OCI-LY7 (cell line): Measurements from ENCODE around the gene CCL15. TPM values are rescaled to one million over a fixed set of nuclear protein-coding genes. Genes with fewer than 3 reads are reported as not detected.

Source experiments
- BruUV-seq: library from RNA; stranded (reverse); fragments of 400-500 nt; replicated peaks from 2 replicates; lab custom pipeline; 2021; lab: Mats Ljungman, UMichigan
- CTCF ChIA-PET: fragments of 300-600 bp; sonication (Branson Sonifier 250); formaldehyde crosslinking; loops from one replicate; lab custom pipeline; 2022; ENCODE audit warnings: antibody characterized with exemption; ENCODE audit not compliant: unreplicated experiment; lab: Charles Lee
- POLR2A ChIA-PET: fragments of 300-600 bp; sonication (Branson Sonifier 250); formaldehyde crosslinking; loops from one replicate; lab custom pipeline; 2022; ENCODE audit warnings: antibody characterized with exemption; lab: Charles Lee
- DNase-seq: peaks from one replicate; pipeline ENCODE4 v3.0.0-alpha.2; 2015; ENCODE audit warnings: low spot score
- H2AFZ ChIP-seq: fragments of 200-600 bp; sonication (generic), shearing (Covaris generic); 2 replicates; pipeline ENCODE4 v1.6.1; 2014; ENCODE audit warnings: mild to moderate bottlenecking, antibody characterized with exemption, low read length, moderate library complexity
- H3K27ac ChIP-seq: fragments of 200-600 bp; sonication (generic); 2 replicates; pipeline ENCODE4 v1.5.1; 2014; ENCODE audit warnings: mixed run types, low read depth, mild to moderate bottlenecking, moderate library complexity, low read length, inconsistent platforms; ENCODE audit not compliant: poor library complexity, severe bottlenecking
- H3K36me3 ChIP-seq: fragments of 200-600 bp; sonication (generic); 2 replicates; pipeline ENCODE4 v1.6.1; 2014; ENCODE audit warnings: mild to moderate bottlenecking, antibody characterized with exemption, low read length, moderate library complexity, mixed read lengths; ENCODE audit not compliant: insufficient read depth
- H3K4me1 ChIP-seq: fragments of 200-600 bp; sonication (generic); 2 replicates; pipeline ENCODE4 v1.5.1; 2014; ENCODE audit warnings: mild to moderate bottlenecking, low read length; ENCODE audit not compliant: insufficient read depth, poor library complexity, severe bottlenecking
- H3K4me2 ChIP-seq: fragments of 200-600 bp; sonication (generic); 2 replicates; pipeline ENCODE4 v1.6.1; 2014; ENCODE audit warnings: mild to moderate bottlenecking, low read length
- H3K4me3 ChIP-seq: fragments of 200-600 bp; sonication (generic); 2 replicates; pipeline ENCODE4 v1.5.1; 2014; ENCODE audit warnings: mild to moderate bottlenecking, low read depth, low read length; ENCODE audit not compliant: poor library complexity, severe bottlenecking
- H3K79me2 ChIP-seq: fragments of 200-600 bp; sonication (generic); 2 replicates; pipeline ENCODE4 v1.6.1; 2016; ENCODE audit warnings: low read depth, mild to moderate bottlenecking, low read length, moderate library complexity, mixed read lengths; ENCODE audit not compliant: insufficient read depth
- H3K9me2 ChIP-seq: fragments of 200-600 bp; sonication (generic); 2 replicates; pipeline ENCODE4 v1.6.1; 2016; ENCODE audit warnings: mild to moderate bottlenecking, low read length, mixed read lengths; ENCODE audit not compliant: insufficient read depth
- H3K9me3 ChIP-seq: fragments of 200-600 bp; sonication (generic); 2 replicates; pipeline ENCODE4 v1.6.1; 2014; ENCODE audit warnings: mild to moderate bottlenecking, mixed run types, low read length, mixed read lengths
- H4K20me1 ChIP-seq: fragments of 200-600 bp; sonication (generic); 2 replicates; pipeline ENCODE4 v1.6.1; 2014; ENCODE audit warnings: mild to moderate bottlenecking, antibody characterized with exemption, low read length, moderate library complexity, mixed read lengths; ENCODE audit not compliant: insufficient read depth
- EZH2phosphoT487 ChIP-seq: fragments of 200-600 bp; sonication (generic); IDR thresholded peaks from 2 replicates; pipeline ENCODE4 v1.6.1; 2018; ENCODE audit warnings: low read depth, borderline replicate concordance, mild to moderate bottlenecking, mixed run types, antibody characterized with exemption, low read length, moderate library complexity, mixed read lengths
- intact Hi-C: fragments of 100-400 bp; cut with micrococcal nuclease; formaldehyde crosslinking; loops from one replicate; pipeline ENCODE4 v1.10.0; 2022; ENCODE audit not compliant: unreplicated experiment
- total RNA-seq, 2 experiments: library from RNA; depleted of rRNA in 1 of 2; stranded (reverse); fragments of >200 nt in 1 of 2; shearing (Covaris generic) in 1 of 2; gene quantifications; 2 replicates each; pipeline ENCODE4 v1.2.3, GENCODE V29; 2014 to 2022
- TF ChIP-seq, protein P1 (sequence below): fragments of 200-600 bp; sonication (generic); conservative IDR thresholded peaks from 2 replicates; pipeline ENCODE4 v1.5.1; 2014; ENCODE audit warnings: mild to moderate bottlenecking, antibody characterized with exemption, low read length, moderate library complexity, mixed read lengths

Gene CCL15
- total RNA-seq, 2 experiments from 2014 or later, result not detected

DNA sequence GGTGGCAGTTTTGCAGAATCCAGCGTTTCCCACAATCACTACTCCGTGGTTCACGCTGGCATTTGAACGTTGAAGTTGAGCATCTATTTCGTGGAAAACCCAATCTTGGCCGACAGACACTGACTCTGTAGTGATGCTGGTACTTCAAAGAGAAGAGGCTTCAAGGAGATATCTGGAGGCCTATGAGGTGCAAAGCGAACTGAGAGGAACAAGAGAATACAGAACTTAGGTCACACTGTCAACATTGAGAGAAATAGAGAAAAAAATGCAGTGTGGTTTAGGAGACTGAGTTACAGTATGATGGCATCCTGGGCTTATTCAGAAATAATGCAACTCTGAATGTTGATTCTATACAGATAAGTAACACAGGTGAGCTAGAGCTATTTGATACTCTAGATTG lies 36.1 kb downstream of the CCL15 start:
- no peak for DNase-seq
- no peak overlapping the region for H3K4me2 ChIP-seq
- POLR2A ChIA-PET, result interaction anchor here (0.6 kb wide), 1 partner anchor 18 kb away, joined by 3 read pairs; no protein-coding TSS in a partner anchor
- no peaks in the 10 kb centered on the region for H3K9me2 ChIP-seq
- no peaks in the 10 kb centered on the region for H3K9me3 ChIP-seq
- intact Hi-C loops, result no loop called here
- H2AFZ ChIP-seq, result no peak overlapping the region
- H3K79me2 ChIP-seq, result no peaks in the 10 kb centered on the region
- no peaks in the 10 kb centered on the region for H4K20me1 ChIP-seq
- no peaks in the 10 kb centered on the region for H3K36me3 ChIP-seq
- TF ChIP-seq EZH2phosphoT487, result no peak
- TF ChIP-seq, protein P1, sequence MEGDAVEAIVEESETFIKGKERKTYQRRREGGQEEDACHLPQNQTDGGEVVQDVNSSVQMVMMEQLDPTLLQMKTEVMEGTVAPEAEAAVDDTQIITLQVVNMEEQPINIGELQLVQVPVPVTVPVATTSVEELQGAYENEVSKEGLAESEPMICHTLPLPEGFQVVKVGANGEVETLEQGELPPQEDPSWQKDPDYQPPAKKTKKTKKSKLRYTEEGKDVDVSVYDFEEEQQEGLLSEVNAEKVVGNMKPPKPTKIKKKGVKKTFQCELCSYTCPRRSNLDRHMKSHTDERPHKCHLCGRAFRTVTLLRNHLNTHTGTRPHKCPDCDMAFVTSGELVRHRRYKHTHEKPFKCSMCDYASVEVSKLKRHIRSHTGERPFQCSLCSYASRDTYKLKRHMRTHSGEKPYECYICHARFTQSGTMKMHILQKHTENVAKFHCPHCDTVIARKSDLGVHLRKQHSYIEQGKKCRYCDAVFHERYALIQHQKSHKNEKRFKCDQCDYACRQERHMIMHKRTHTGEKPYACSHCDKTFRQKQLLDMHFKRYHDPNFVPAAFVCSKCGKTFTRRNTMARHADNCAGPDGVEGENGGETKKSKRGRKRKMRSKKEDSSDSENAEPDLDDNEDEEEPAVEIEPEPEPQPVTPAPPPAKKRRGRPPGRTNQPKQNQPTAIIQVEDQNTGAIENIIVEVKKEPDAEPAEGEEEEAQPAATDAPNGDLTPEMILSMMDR, result no peak
- CTCF ChIA-PET, result no interaction called here
- BruUV-seq, result no TSS peak
- no peak overlapping the region for H3K27ac ChIP-seq
- H3K4me3 ChIP-seq, result no peak overlapping the region
- no peaks in the 10 kb centered on the region for H3K4me1 ChIP-seq

DNA sequence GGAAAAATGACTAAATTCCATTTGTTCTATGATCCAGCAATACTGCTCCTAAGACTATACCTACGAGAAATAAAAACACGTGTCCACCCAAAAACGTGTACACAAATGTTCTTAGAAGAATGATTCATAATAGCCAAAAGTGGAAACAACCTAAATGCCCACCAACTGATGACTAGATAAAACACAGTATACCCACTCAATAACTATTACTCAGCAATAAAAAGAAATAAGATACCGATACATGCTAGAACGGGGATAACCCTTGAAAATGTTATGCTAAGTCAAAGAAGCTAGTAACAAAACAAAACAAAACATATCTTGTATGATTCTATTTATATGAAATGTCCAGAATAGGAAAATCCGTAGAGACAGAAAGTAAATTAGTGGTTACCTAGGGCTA lies 37.7 kb downstream of the CCL15 start:
- Histone ChIP-seq H3K4me1 (no peaks in the 10 kb centered on the region), H3K9me3 (no peaks in the 10 kb centered on the region), H3K9me2 (no peaks in the 10 kb centered on the region), H2AFZ (no peak overlapping the region), H3K4me2 (no peak overlapping the region), H3K79me2 (no peaks in the 10 kb centered on the region), H4K20me1 (no peaks in the 10 kb centered on the region), H3K4me3 (no peak overlapping the region), H3K36me3 (no peaks in the 10 kb centered on the region), H3K27ac (no peak overlapping the region)
- no peak for TF ChIP-seq EZH2phosphoT487
- TF ChIP-seq, protein P1, result no peak
- ChIA-PET CTCF (no interaction called here), POLR2A (interaction anchor here (0.6 to 0.9 kb wide), 3 partner anchors 60 to 499 kb away, joined by 3 to 5 read pairs (median 3); no protein-coding TSS in a partner anchor)
- intact Hi-C loops, result no loop called here
- no peak for DNase-seq
- BruUV-seq, result no TSS peak

DNA sequence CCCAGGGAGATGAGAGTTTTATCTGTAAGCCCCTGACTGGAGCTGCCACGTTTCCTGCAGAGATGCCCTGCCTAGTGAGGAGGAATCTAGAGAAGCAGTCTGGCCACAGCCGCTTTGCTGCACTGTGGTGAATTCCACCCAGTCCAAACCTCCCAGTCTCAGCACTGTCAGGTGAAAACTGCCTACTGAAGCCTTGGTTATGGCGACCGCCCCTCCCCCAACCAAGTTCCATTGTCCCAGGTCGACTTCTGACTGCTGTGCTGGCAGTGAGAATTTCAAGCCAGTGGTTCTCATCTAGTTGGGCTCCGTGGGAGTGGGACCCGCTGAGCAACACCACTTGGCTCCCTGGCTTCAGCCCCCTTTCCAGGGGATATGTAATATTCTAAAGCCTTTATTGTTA lies 47.6 kb downstream of the CCL15 start:
- ChIA-PET POLR2A (no interaction called here), CTCF (no interaction called here)
- no peak overlapping the region for H3K4me2 ChIP-seq
- TF ChIP-seq, protein P1, result no peak
- TF ChIP-seq EZH2phosphoT487, result no peak
- H3K36me3 ChIP-seq, result no peaks in the 10 kb centered on the region
- no TSS peak for BruUV-seq
- no peaks in the 10 kb centered on the region for H3K9me3 ChIP-seq
- DNase-seq, result no peak
- no peaks in the 10 kb centered on the region for H4K20me1 ChIP-seq
- no peak overlapping the region for H2AFZ ChIP-seq
- no peak overlapping the region for H3K27ac ChIP-seq
- H3K9me2 ChIP-seq, result no peaks in the 10 kb centered on the region
- no peak overlapping the region for H3K4me3 ChIP-seq
- intact Hi-C loops, result no loop called here
- H3K79me2 ChIP-seq, result no peaks in the 10 kb centered on the region
- no peaks in the 10 kb centered on the region for H3K4me1 ChIP-seq
